GM23338 (cell line): ENCODE measurements around the gene BTBD1. TPM values are rescaled to one million over a fixed set of nuclear protein-coding genes. Genes with fewer than 3 reads are reported as not detected.

ENCODE experiments used
- ATAC-seq: fragments of 200-7000 bp; cut with Tn5 transposase; 3 replicates; pipeline ENCODE4 v1.9.1; 2020
- DNase-seq: peaks from one replicate; pipeline ENCODE4 v3.0.0-alpha.2; 2015; ENCODE audit warnings: low spot score
- H2AFZ ChIP-seq: fragments of 200-600 bp; sonication (generic); 2 replicates; pipeline ENCODE4 v1.8.0; 2016; ENCODE audit warnings: antibody characterized with exemption, mild to moderate bottlenecking, moderate library complexity
- H3F3A ChIP-seq: fragments of 200-600 bp; sonication (generic); replicated peaks from 2 replicates; pipeline ENCODE4 v1.8.0; 2017; ENCODE audit warnings: antibody characterized with exemption, mixed run types, low read depth
- H3K27ac ChIP-seq: fragments of 200-600 bp; sonication (generic); 2 replicates; pipeline ENCODE4 v1.6.1; 2016; ENCODE audit warnings: low read depth
- H3K27me3 ChIP-seq: fragments of 200-600 bp; sonication (generic); 2 replicates; pipeline ENCODE4 v1.8.0; 2016; ENCODE audit warnings: mild to moderate bottlenecking, mixed run types, moderate library complexity; ENCODE audit not compliant: insufficient read depth
- H3K36me3 ChIP-seq: fragments of 200-600 bp; sonication (generic); 2 replicates; pipeline ENCODE4 v1.8.0; 2016; ENCODE audit warnings: mild to moderate bottlenecking; ENCODE audit not compliant: insufficient read depth
- H3K4me1 ChIP-seq: fragments of 200-600 bp; sonication (generic); 2 replicates; pipeline ENCODE4 v1.8.0; 2016; ENCODE audit warnings: mild to moderate bottlenecking, moderate library complexity; ENCODE audit not compliant: insufficient read depth
- H3K4me2 ChIP-seq: fragments of 200-600 bp; sonication (generic); 2 replicates; pipeline ENCODE4 v1.7.1; 2017; ENCODE audit warnings: mixed run types
- H3K4me3 ChIP-seq: fragments of 200-600 bp; sonication (generic); 2 replicates; pipeline ENCODE4 v1.6.1; 2016; ENCODE audit warnings: mixed run types
- H3K79me2 ChIP-seq: fragments of 200-600 bp; sonication (generic); replicated peaks from 2 replicates; pipeline ENCODE4 v1.8.0; 2017; ENCODE audit warnings: mild to moderate bottlenecking; ENCODE audit not compliant: insufficient read depth
- H3K9me2 ChIP-seq: fragments of 200-600 bp; sonication (generic); 2 replicates; pipeline ENCODE4 v1.8.0; 2017; ENCODE audit not compliant: insufficient read depth
- H4K20me1 ChIP-seq: fragments of 200-600 bp; sonication (generic); replicated peaks from 2 replicates; pipeline ENCODE4 v1.8.0; 2017; ENCODE audit warnings: mild to moderate bottlenecking; ENCODE audit not compliant: insufficient read depth
- H3K27ac Mint-ChIP-seq: 2 replicates; pipeline ENCODE4 v1.8.0; 2020; ENCODE audit warnings: inconsistent platforms, mild to moderate bottlenecking, moderate library complexity, mixed read lengths
- H3K27me3 Mint-ChIP-seq: 3 replicates; pipeline ENCODE4 v1.8.0; 2022; ENCODE audit warnings: low read depth, mild to moderate bottlenecking, moderate library complexity, mixed read lengths, inconsistent platforms; ENCODE audit not compliant: insufficient read depth, poor library complexity
- H3K36me3 Mint-ChIP-seq: 3 replicates; pipeline ENCODE4 v1.8.0; 2021; ENCODE audit warnings: low read depth, mild to moderate bottlenecking, inconsistent platforms, moderate library complexity, mixed read lengths
- H3K4me1 Mint-ChIP-seq: 3 replicates; pipeline ENCODE4 v1.8.0; 2020; ENCODE audit warnings: mild to moderate bottlenecking, inconsistent platforms, mixed read lengths
- H3K4me3 Mint-ChIP-seq: 3 replicates; pipeline ENCODE4 v1.8.0; 2021; ENCODE audit warnings: moderate library complexity, mild to moderate bottlenecking, inconsistent platforms, mixed read lengths
- H3K9me3 Mint-ChIP-seq: 3 replicates; pipeline ENCODE4 v1.8.0; 2020; ENCODE audit warnings: moderate library complexity, mild to moderate bottlenecking, inconsistent platforms, mixed read lengths
- CTCF ChIP-seq, 2 experiments: fragments of 200-600 bp in 1 of 2; sonication (generic) in 1 of 2; conservative IDR thresholded peaks; 2 replicates each; pipeline versions ENCODE4 v1.5.1 to v1.6.1; 2016 to 2017; ENCODE audit warnings: antibody characterized with exemption in 2 of 2, low read depth in 2 of 2, mild to moderate bottlenecking in 2 of 2, moderate library complexity in 1 of 2
- ETS1 ChIP-seq: IDR thresholded peaks from 2 replicates; pipeline ENCODE4 v1.6.1; 2016; ENCODE audit warnings: antibody characterized with exemption
- EZH2 ChIP-seq: fragments of 200-600 bp; sonication (generic); IDR thresholded peaks from one replicate; pipeline ENCODE4 v1.8.0; 2017; ENCODE audit warnings: antibody characterized with exemption, mild to moderate bottlenecking, low read depth; ENCODE audit not compliant: unreplicated experiment
- JUNB ChIP-seq: IDR thresholded peaks from one replicate; pipeline ENCODE4 v1.6.1; 2016; ENCODE audit warnings: antibody characterized with exemption; ENCODE audit not compliant: unreplicated experiment
- NANOG ChIP-seq: IDR thresholded peaks from 2 replicates; pipeline ENCODE4 v1.6.1; 2016; ENCODE audit warnings: antibody characterized with exemption, borderline replicate concordance
- POLR2AphosphoS5 ChIP-seq: IDR thresholded peaks from 2 replicates; pipeline ENCODE4 v1.6.1; 2016; ENCODE audit warnings: antibody characterized with exemption, low read depth
- ZNF114 ChIP-seq: fragments of 250-450 bp; sonication (Bioruptor Pico); IDR thresholded peaks from 2 replicates; pipeline ENCODE4 v1.5.0; 2020; ENCODE audit warnings: mild to moderate bottlenecking, moderate library complexity
- ZNF331 ChIP-seq: fragments of 250-450 bp; sonication (Bioruptor Pico); IDR thresholded peaks from 2 replicates; pipeline ENCODE4 v1.5.0; 2020; ENCODE audit warnings: low read depth, mild to moderate bottlenecking, moderate library complexity
- ZNF462 ChIP-seq: fragments of 250-450 bp; sonication (Bioruptor Pico); IDR thresholded peaks from 2 replicates; pipeline ENCODE4 v1.5.0; 2020; ENCODE audit warnings: mild to moderate bottlenecking, moderate library complexity
- polyA plus RNA-seq: library from polyadenylated mRNA; unstranded; fragments of >200 nt; fragmentation: Nextera tagmentation; extraction: Ambion mirVana; gene quantifications from 2 replicates; pipeline ENCODE4 v1.2.1, GENCODE V29; 2016
- total RNA-seq: library from RNA; depleted of rRNA; stranded (reverse); fragments of >200 nt; shearing (Covaris generic); gene quantifications from 2 replicates; pipeline ENCODE4 v1.2.3, GENCODE V29; 2014

Gene BTBD1
- total and polyA plus RNA-seq, 2 experiments from 2014 or later: 12.6 to 66.1 TPM

- TF ChIP-seq ZNF462 (CRISPR knock-in tag) (no peak), JUNB (no peak), NANOG (no peak)
Measured at GRCh38 chr15:83112233-83112955, 45.3 kb upstream of the BTBD1 start (continued).

GRCh38 chr15:83111149-83111548 lies 44.1 kb upstream of the BTBD1 start:
- no peaks in the 10 kb centered on the region for H4K20me1 ChIP-seq
- H3K27me3 ChIP-seq: peaks cover 31% of the 10 kb centered on the region
- H3K79me2 ChIP-seq: no peaks in the 10 kb centered on the region
- no peak for DNase-seq
- no peak overlapping the region for H3K27ac ChIP-seq
- no peaks in the 10 kb centered on the region for H3F3A ChIP-seq
- H3K4me2 ChIP-seq: no peak overlapping the region
- H3K4me3 ChIP-seq: no peak overlapping the region
- 0 out of 2 replicates have a peak, but pooled peaks cover 6% of the 10 kb centered on the region for H3K9me2 ChIP-seq
- H3K9me3 Mint-ChIP-seq: peaks cover 3% of the 10 kb centered on the region; the same call in 2 of the 3 replicates
- H3K36me3 ChIP-seq: no peaks in the 10 kb centered on the region
- H2AFZ ChIP-seq: no peak overlapping the region
- H3K4me3 Mint-ChIP-seq: no peak overlapping the region; the same call in 2 of the 3 replicates
- H3K27ac Mint-ChIP-seq: no peak overlapping the region
- H3K36me3 Mint-ChIP-seq: peaks cover 3% of the 10 kb centered on the region; the same call in 1 of the 3 replicates
- H3K4me1 ChIP-seq: peaks cover 4% of the 10 kb centered on the region; the same call in 1 of the 2 replicates
- H3K4me1 Mint-ChIP-seq: peaks cover 22% of the 10 kb centered on the region
- ATAC-seq: no peak
- peaks cover 23% of the 10 kb centered on the region for H3K27me3 Mint-ChIP-seq
- TF ChIP-seq JUNB: no peak
- TF ChIP-seq CTCF (conservative IDR thresholded peaks at IDR 0.05; ENCODE audit: low read depth in 2 of 2): no peak
- no peak for TF ChIP-seq ETS1
- TF ChIP-seq ZNF331: no peak
- no peak for TF ChIP-seq POLR2AphosphoS5
- no peak for TF ChIP-seq EZH2
- no peak for TF ChIP-seq ZNF114
